ENCODE measurements around the gene CNN3.

- no peak for TF ChIP-seq CEBPB (IDR thresholded peaks at IDR 0.05)
- no peak for TF ChIP-seq RFX5 (IDR thresholded peaks at IDR 0.05)
Observed at GRCh38 chr1:94909486-94909885, 17.4 kb downstream of the CNN3 start.

Data from A549 (cell line).